ENCODE results near the gene NUAK2.

Gene NUAK2

DNA sequence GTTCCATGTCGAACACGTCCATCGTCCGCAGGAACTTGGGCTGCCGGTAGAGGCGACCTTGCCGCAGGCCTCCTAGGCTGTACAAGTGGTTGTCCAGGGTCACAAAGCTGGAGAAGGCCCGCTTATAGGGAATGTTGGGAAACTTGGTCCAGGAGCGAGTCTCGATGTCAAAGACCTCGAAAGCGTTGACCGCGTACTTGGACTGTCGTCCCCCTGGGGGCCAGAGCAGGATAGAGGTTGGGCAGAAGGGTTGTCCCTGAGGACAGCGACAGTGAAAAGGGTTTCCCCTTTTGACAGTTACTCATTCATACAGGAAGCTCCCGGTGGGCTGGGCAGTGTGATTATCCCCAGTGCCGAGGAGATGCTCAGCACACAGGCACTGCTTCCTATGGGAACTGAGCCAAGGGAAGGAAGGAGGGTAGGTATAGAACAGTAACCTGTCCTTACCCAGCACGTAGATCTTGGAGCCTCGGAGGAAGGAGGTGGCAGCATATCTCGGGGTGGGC, 17.7 kb upstream of the NUAK2 start:
- H3K9ac ChIP-seq (ENCODE audit: low read depth, low read length) = no peak overlapping the region
- no peaks in the 10 kb centered on the region for H3K9me3 ChIP-seq (ENCODE audit: control insufficient read depth, insufficient read depth, low read length)
- peaks cover 6% of the 10 kb centered on the region; the same call in 1 of the 2 replicates for H3K4me1 ChIP-seq (ENCODE audit: insufficient read depth, low read length)
- no peaks in the 10 kb centered on the region for H3K36me3 ChIP-seq (ENCODE audit: insufficient read depth, low read length)

DNA sequence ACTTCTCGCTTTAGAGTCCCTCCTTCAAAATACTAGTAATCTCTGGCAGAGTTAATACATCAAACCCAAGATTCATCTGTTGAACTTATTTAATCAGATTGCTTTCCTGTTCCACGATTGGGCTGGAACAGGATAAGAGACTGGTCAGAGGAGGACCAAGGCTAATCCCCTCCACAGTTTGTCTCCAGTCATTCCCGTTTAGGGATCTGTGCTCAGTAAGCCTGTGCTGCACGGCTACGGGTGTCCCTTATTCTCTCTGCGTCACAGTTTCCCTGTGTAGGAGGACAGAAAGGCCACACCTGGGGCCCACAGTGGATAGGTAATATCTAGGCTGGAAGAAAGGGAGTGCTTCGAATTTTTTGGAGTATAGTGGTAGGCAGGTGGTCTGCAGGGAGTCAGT, 16.5 kb upstream of the NUAK2 start:
- peaks cover 6% of the 10 kb centered on the region; the same call in 1 of the 2 replicates for H3K4me1 ChIP-seq (ENCODE audit: insufficient read depth, low read length)
- H3K36me3 ChIP-seq (ENCODE audit: insufficient read depth, low read length) = no peaks in the 10 kb centered on the region
- no peaks in the 10 kb centered on the region for H3K9me3 ChIP-seq (ENCODE audit: control insufficient read depth, insufficient read depth, low read length)
- H3K9ac ChIP-seq (ENCODE audit: low read depth, low read length) = no peak overlapping the region

DNA sequence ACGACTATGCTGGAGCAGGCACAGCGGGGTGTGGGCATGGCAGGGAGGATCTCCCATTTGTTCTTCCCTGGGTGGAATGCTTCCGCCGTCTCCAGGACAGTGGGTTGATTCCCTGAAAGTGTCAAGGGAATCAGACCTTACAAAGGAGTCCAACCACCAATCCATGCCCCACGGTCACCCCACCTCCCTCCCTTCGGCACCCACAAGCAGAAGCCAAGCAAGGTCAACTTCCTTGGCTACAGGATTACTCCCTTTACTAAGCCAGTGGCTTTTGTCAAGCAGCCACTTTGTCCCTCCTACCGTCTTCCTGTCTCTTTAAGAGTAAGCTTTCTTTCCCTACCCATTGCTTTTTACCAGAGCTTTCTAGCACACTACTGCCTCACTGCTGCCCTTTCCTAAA, 15.9 kb upstream of the NUAK2 start:
- Histone ChIP-seq H3K4me1 (ENCODE audit: insufficient read depth, low read length) (peaks cover 6% of the 10 kb centered on the region; the same call in 1 of the 2 replicates), H3K36me3 (ENCODE audit: insufficient read depth, low read length) (no peaks in the 10 kb centered on the region), H3K9me3 (ENCODE audit: control insufficient read depth, insufficient read depth, low read length) (no peaks in the 10 kb centered on the region), H3K9ac (ENCODE audit: low read depth, low read length) (no peak overlapping the region)

DNA sequence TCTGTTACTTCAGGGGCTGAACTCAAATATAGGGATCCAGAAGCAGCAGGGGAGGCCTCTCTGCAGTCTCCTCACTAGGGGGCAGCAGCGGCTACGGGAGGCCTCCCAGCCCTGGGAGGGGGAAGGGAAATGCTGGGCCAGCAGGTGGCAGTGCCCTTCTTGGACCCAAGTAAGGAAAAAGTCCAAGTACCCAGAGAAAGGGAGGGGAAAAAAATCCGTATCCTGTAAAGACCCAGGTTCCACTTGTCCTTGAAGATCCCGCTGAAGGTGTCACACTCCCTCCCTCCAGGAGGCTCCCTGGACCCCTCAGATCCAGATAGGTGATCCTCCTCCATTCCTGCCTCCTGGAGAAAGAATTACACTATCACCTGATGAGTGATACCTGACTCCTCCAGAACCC, 14.1 kb upstream of the NUAK2 start:
- no peaks in the 10 kb centered on the region for H3K9me3 ChIP-seq (ENCODE audit: control insufficient read depth, insufficient read depth, low read length)
- no peaks in the 10 kb centered on the region for H3K36me3 ChIP-seq (ENCODE audit: insufficient read depth, low read length)
- no peak overlapping the region for H3K9ac ChIP-seq (ENCODE audit: low read depth, low read length)
- H3K4me1 ChIP-seq (ENCODE audit: insufficient read depth, low read length) = peaks cover 5% of the 10 kb centered on the region

DNA sequence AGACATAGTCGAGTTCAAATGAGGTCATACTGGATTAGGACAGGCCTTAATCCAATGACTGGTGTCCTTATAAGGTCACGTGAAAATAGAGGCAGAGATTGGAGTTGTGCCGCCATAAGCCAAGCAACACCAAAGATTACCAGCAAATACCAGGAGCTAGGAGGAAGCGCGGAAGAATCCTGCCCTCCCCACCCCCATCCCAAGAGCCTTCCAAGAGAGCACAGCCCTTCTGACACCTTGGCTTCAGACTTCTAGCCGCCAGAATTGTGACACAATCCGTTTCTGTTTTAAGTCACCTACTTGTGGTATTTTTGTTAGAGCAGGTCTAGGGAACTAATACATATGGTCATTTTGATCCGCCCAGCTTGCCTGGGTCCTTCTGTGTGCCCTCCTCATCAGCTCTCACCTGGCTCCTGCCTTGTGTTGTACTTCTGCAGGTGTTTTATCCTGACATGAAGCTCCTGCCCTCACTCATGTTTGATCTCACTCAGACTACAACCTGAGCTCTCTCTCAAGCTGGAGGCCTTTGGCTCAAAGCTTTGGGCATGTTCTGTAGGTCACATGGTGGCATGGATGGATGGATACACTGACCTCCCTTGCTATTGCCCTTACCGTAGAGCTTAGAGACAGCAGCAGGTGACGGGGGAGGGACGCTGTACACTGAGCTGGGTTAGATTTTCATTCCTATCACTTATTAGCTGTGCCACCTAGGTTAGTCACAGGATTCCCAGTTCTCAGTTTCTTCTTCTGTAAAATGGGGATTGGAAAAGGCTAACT, 10.7 kb upstream of the NUAK2 start:
- no peak overlapping the region for H3K9ac ChIP-seq (ENCODE audit: low read depth, low read length)
- no peaks in the 10 kb centered on the region for H3K9me3 ChIP-seq (ENCODE audit: control insufficient read depth, insufficient read depth, low read length)
- peaks cover 5% of the 10 kb centered on the region for H3K4me1 ChIP-seq (ENCODE audit: insufficient read depth, low read length)
- H3K36me3 ChIP-seq (ENCODE audit: insufficient read depth, low read length) = no peaks in the 10 kb centered on the region

DNA sequence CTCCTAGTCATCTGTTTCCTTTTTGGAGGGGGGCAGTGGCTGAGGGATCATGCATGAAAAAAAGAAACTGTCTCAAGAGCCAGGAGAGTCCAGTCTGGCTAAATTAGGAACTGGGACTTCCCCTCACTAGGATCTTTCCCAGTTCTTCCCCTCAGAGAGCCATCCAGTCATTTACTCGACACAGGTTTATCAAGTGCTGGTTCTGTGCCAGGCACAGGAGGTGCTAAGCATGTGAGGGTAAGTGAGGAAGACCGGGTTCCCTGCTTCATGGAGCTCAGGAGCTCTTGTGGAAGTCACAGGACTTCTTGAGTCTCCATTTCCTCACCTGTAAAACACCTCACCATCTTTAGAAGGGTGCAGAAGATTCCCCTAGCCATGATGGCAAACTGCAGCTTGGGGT, 8.6 kb upstream of the NUAK2 start:
- Histone ChIP-seq H3K9ac (ENCODE audit: low read depth, low read length) (no peak overlapping the region), H3K4me1 (ENCODE audit: insufficient read depth, low read length) (peaks cover 8% of the 10 kb centered on the region), H3K36me3 (ENCODE audit: insufficient read depth, low read length) (no peaks in the 10 kb centered on the region), H3K9me3 (ENCODE audit: control insufficient read depth, insufficient read depth, low read length) (no peaks in the 10 kb centered on the region)

DNA sequence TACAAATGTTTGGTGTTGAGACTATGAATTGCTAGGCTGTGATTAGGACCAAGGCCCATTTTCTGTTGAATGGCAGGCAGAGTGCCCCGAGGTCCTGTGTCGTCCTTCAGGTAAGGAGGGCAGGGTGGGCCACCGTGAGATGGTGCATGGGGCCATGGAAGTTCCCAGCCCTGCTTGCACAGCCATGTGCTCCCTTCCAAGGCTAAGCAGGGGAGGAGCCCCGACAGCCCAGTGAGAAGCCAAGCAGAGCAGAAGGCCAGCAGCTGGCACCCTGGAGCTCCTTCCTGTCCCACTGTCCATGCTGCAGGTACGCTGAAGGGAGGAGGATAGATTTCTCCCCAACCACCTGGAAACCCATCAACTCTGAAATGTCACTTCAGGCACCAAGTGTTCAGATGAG, 8.2 kb upstream of the NUAK2 start:
- Histone ChIP-seq H3K9me3 (ENCODE audit: control insufficient read depth, insufficient read depth, low read length) (no peaks in the 10 kb centered on the region), H3K4me1 (ENCODE audit: insufficient read depth, low read length) (peaks cover 12% of the 10 kb centered on the region), H3K36me3 (ENCODE audit: insufficient read depth, low read length) (no peaks in the 10 kb centered on the region), H3K9ac (ENCODE audit: low read depth, low read length) (no peak overlapping the region)

DNA sequence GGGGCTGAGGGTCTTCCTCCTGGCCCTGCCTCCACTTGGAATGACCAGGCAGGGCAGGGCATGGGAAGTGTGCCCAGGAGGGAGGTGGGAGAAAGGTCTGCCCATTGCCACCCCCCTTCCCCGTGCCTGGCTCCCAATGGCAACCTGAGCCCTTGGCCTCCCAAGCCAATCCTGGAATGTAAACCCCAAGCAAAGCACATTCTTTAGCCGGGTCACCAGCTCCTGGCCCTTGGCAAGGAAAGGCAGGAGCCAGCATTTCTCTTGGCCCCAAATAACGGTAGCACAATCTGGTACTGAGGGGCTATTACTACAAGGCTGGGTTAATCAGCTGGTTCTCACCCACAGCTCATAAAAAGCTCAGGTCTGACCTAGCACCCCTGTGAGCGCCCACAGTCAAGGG, 6.9 kb upstream of the NUAK2 start:
- no peaks in the 10 kb centered on the region for H3K36me3 ChIP-seq (ENCODE audit: insufficient read depth, low read length)
- H3K9ac ChIP-seq (ENCODE audit: low read depth, low read length) = no peak overlapping the region
- peaks cover 16% of the 10 kb centered on the region for H3K4me1 ChIP-seq (ENCODE audit: insufficient read depth, low read length)
- H3K9me3 ChIP-seq (ENCODE audit: control insufficient read depth, insufficient read depth, low read length) = no peaks in the 10 kb centered on the region

DNA sequence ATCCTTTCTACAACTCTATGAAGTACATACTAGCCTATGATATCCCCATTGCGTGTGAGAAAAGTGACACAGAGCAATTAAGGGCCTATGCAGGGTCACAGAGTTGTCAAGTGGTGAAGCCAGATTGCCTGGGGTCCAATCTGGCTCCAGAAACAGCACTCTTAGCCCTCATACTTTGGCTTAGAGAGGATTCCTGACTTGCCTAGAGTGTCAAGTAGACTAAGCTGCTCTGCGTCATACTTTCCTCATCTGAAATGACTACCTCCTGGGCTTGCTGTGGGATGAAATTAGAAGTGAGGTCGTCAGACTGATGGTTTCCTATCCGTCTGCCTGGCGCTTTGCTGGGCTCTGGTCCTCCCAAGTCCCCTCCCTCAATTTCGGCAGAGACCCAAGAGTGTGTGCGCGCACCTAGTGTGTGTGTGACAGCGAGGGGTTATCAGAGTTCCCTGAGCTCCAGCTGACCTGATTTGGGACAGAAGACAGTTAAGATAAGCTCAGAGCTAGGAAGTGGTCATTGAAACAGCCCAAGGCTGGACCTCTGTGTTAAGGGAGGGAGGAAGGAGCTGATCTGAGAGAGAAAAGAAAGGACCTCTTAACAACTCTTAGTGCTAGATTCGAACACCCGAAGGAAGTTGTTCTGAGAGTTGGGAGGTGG, 5.4 kb upstream of the NUAK2 start:
- H3K9me3 ChIP-seq (ENCODE audit: control insufficient read depth, insufficient read depth, low read length) = no peaks in the 10 kb centered on the region
- no peak overlapping the region for H3K9ac ChIP-seq (ENCODE audit: low read depth, low read length)
- no peaks in the 10 kb centered on the region for H3K36me3 ChIP-seq (ENCODE audit: insufficient read depth, low read length)
- H3K4me1 ChIP-seq (ENCODE audit: insufficient read depth, low read length) = peaks cover 19% of the 10 kb centered on the region

DNA sequence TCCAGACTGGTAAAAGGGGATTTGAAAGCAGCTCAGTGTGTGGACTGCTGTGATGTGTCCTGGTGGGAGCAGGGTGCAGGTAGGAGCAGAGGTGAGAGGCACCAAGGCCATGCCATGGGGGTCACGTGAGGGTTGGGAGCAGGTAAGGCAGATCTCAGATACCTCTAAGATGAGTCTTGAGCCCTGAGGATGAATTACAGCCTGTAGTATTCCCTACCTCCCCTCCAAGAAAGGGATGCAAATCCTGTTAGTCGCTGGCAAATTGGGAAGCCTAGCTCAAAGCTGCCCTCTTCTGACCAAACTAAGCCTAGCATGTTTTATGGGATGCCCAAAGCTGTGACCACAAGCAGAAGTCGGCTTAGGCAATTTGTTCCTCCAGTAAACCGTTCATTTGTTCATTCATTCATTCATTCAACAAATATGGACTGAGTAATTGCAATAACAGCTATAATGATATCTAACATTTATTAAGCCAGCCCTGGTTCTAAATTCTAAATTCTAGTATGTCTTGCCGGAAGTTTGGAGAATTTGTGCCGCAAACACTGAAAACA, 3.9 kb upstream of the NUAK2 start:
- Histone ChIP-seq H3K36me3 (ENCODE audit: insufficient read depth, low read length) (no peaks in the 10 kb centered on the region), H3K9ac (ENCODE audit: low read depth, low read length) (no peak overlapping the region), H3K9me3 (ENCODE audit: control insufficient read depth, insufficient read depth, low read length) (no peaks in the 10 kb centered on the region), H3K4me1 (ENCODE audit: insufficient read depth, low read length) (peaks cover 15% of the 10 kb centered on the region)

DNA sequence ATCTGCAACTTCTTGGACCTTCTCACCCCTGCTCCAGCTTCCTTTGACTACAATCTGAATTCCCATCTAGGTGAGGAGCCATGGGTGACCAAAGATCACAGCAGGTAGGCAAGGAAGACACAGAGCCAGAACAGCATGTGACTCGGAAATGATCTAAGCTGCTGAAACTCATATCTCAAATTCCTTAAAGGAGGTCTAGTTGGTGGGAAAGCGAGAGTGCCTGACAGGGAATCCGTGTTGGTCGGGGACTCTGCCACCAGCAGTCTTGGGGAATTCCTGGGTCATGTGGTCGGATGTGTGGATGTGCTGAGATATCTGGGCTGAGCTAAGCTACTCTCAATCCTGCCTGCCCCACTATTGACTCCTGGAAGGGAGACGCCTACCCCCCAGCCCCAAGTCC, 3.2 kb upstream of the NUAK2 start:
- H3K9ac ChIP-seq (ENCODE audit: low read depth, low read length) = no peak overlapping the region

DNA sequence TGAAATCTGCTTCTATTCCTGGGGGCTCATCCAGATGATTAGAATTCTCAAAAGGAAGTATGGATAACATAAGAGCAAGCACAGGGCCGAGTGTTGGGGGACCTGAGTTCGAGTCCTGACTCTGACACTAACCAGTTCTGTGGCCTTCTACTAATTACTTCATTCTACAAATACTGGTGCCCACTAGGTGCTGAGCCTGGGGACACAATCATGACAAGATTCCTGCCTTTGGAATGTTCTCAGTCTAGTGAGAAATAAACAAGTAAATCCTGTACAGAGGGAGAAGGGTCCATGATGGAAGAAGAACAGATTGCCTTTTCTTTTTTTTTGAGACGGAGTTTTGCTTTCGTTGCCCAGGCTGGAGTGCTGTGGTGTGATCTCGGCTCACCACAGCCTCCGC, 2.2 kb upstream of the NUAK2 start:
- Histone ChIP-seq H3K9ac (ENCODE audit: low read depth, low read length) (no peak overlapping the region), H3K36me3 (ENCODE audit: insufficient read depth, low read length) (no peaks in the 10 kb centered on the region)

More for the DNA sequence above, 3.2 kb upstream of the NUAK2 start:
- Histone ChIP-seq H3K9me3 (ENCODE audit: control insufficient read depth, insufficient read depth, low read length) (no peaks in the 10 kb centered on the region), H3K4me1 (ENCODE audit: insufficient read depth, low read length) (peaks cover 15% of the 10 kb centered on the region), H3K36me3 (ENCODE audit: insufficient read depth, low read length) (no peaks in the 10 kb centered on the region)

DNA sequence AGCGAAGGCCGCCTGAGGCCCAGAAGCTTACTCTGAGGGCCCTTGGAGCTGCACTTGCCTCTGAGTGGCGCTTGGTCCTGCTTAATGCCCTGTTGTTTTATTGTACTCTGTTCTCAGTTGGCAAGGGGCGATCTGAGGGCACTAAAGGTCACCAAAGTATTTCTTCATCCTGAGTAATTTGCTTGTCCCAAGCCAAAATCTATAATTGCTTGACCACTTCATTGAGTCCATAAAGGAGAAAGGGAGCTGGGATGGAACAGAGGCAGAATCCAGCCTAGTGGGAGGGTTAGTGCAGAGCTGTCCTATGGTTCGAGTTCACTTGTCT, 376 bp upstream of the NUAK2 start:
- no peaks in the 10 kb centered on the region for H3K9me3 ChIP-seq (ENCODE audit: control insufficient read depth, insufficient read depth, low read length)
- H3K36me3 ChIP-seq (ENCODE audit: insufficient read depth, low read length) = 0 out of 2 replicates have a peak, but pooled peaks cover 3% of the 10 kb centered on the region
- no peak overlapping the region; the same call in 1 of the 2 replicates for H3K9ac ChIP-seq (ENCODE audit: low read depth, low read length)
- peaks cover 40% of the 10 kb centered on the region for H3K4me1 ChIP-seq (ENCODE audit: insufficient read depth, low read length)

More for the DNA sequence above, 2.2 kb upstream of the NUAK2 start:
- no peaks in the 10 kb centered on the region for H3K9me3 ChIP-seq (ENCODE audit: control insufficient read depth, insufficient read depth, low read length)
- peaks cover 21% of the 10 kb centered on the region for H3K4me1 ChIP-seq (ENCODE audit: insufficient read depth, low read length)

DNA sequence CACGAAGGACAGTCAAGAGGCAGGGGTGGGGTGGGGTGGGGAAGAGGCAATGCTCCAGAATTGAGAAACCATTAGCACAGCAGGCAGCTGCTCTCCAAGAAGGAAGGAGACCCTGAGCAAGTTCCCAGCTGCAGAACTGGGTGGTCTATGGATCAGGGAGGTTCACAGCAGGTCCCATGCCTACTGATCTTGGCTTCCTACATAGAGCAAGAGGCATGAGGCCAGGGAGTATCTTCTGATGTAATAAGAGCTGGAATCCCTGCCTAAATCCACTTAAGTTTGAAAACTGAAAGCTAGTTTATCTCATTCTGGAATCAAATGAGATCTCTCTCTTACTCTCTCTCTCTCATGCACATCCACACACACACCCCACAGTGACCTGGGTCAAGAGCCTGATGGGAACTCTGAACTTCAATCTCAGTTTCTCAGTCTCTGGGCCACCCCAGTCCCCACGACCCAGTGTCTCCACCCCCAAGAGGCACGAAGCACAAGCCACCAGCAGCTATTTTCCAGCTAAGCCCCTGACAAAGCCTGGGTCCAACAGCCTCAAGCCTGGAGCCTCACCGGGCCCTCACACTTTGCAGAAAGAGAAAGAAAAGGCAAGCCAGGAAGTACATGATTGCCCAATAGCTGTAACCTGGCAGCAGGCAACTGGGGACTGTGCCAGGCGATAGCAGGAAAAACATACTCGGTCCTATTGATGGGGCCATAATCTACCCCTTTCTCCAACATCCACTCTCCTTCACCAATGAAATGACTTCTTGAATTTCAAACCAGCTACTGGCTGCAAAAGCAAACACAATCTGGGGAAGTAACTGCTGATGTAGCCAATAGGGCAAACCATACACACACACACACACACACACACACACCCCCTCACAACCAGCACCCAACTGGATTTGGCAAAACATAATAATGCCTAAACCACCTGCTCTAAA, 2.2 kb downstream of the NUAK2 start:
- Histone ChIP-seq H3K36me3 (ENCODE audit: insufficient read depth, low read length) (peaks cover 3% of the 10 kb centered on the region; the same call in 1 of the 2 replicates), H3K9ac (ENCODE audit: low read depth, low read length) (peak overlapping the region; percentile 43; the same call in 1 of the 2 replicates), H3K9me3 (ENCODE audit: control insufficient read depth, insufficient read depth, low read length) (no peaks in the 10 kb centered on the region), H3K4me1 (ENCODE audit: insufficient read depth, low read length) (peaks cover 49% of the 10 kb centered on the region)
